ENCODE measurements around the gene PYDC2. TPM values are rescaled to one million over a fixed set of nuclear protein-coding genes. Genes with fewer than 3 reads are reported as not detected.

PYDC2 gene
- total and polyA plus RNA-seq, 2 donors (not counting 3 experiments of a cell fraction or from before 2014, with no cell fraction given), result not detected

- dilution Hi-C loops (cut with MboI; ENCODE audit: extremely low pct_ligation_motif_present, low sequenced_read_pairs), result no loop called here
These were observed 11.7 kb upstream of the PYDC2 start for GRCh38 chr3:191449256-191449655.

More at GRCh38 chr3:191449256-191449655, 11.7 kb upstream of the PYDC2 start:
- Histone ChIP-seq H3K4me1 (ENCODE audit: control insufficient read depth, extremely low read depth, insufficient read depth, low read length) (no peaks in the 10 kb centered on the region), H3K9me3 (replicated peaks; ENCODE audit: control insufficient read depth, insufficient read depth, low read length) (no peaks in the 10 kb centered on the region), H2AFZ (ENCODE audit: low read depth, low read length) (no peak overlapping the region), H3K4me2 (ENCODE audit: insufficient read depth, low read length) (no peak overlapping the region), H3K36me3 (ENCODE audit: control insufficient read depth in 2 of 2, extremely low read depth in 1 of 2, insufficient read depth in 2 of 2, low read length in 2 of 2) (no peaks in the 10 kb centered on the region), H3K9me1 (replicated peaks; ENCODE audit: control insufficient read depth, extremely low read depth, insufficient read depth, low read length) (no peaks in the 10 kb centered on the region), H3K79me2 (ENCODE audit: control insufficient read depth, insufficient read depth, low read length) (no peaks in the 10 kb centered on the region), H3K9ac (replicated peaks; ENCODE audit: extremely low read depth, insufficient read depth, low read length) (no peak overlapping the region), H3K27ac (ENCODE audit: insufficient read depth, low read depth, low read length) (no peak overlapping the region), H4K20me1 (replicated peaks; ENCODE audit: control insufficient read depth, extremely low read depth, insufficient read depth, low read length) (no peaks in the 10 kb centered on the region), H3K27me3 (ENCODE audit: control insufficient read depth in 2 of 2, insufficient read depth in 2 of 2, low read length in 2 of 2) (no peaks in the 10 kb centered on the region), H3K4me3 (replicated peaks in 1 of 3; ENCODE audit: insufficient read depth in 1 of 3, low read depth in 1 of 3, low read length in 3 of 3) (no peak overlapping the region)
- ChIA-PET CTCF (no interaction called here), POLR2A (no interaction called here)
- FAIRE-seq, result no peak
- DNase-seq (ENCODE audit: low read depth, low spot score), result no peak
- TF ChIP-seq CTCF (IDR thresholded peaks at IDR 0.05; ENCODE audit: extremely low read depth in 1 of 2, insufficient read depth in 1 of 2, low read depth in 1 of 2, low read length in 2 of 2), result no peak
- intact Hi-C loops (cut with micrococcal nuclease), result no loop called here
- BruUV-seq (replicated peaks), result no TSS peak
